ELR (cell line): ENCODE data around the gene CROCC.
A peak's percentile ranks its signal among the peaks of the same experiment; 100 is the strongest.

Experiments used
- DNase-seq: peaks from one replicate; pipeline ENCODE4 v3.0.0-alpha.2; 2015; ENCODE audit warnings: low read depth

Gene CROCC

DNA sequence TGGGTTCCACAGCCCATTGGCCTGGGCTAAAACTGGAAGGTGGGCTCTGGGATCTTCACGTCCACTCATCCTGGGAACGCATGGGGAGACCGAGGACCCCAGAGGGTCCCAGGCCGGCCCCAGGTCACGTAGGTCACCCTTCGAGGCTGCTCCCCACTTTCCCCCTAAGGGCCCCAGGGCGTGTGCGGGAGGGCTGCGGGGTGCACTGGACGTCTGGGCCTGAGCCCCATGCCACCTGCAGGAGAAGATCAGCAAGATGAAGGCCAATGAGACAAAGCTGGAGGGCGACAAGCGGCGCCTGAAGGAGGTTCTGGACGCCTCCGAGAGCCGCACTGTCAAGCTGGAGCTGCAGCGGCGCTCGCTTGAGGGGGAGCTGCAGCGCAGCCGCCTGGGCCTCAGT is 46.2 kb downstream of the CROCC start:
- DNase-seq = no peak

DNA sequence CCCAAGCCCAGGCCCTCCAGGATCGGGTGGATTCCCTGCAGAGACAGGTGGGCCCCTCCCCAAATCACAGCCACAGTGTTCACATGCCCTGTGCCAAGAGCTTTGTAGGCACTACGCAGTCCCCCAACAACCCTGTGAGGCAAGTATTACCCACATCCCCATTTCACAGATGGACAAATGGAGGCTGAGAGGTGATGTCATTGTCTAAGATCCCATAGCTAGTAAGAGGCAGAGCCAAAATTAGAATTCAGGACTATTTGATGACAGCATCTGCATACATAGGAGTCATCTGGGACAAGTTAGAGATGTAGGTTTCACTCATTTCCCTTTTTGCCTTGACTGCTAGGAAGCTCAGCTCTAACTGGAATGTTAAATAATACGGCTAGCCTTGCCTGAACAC is 46.6 kb downstream of the CROCC start:
- no peak for DNase-seq

DNA sequence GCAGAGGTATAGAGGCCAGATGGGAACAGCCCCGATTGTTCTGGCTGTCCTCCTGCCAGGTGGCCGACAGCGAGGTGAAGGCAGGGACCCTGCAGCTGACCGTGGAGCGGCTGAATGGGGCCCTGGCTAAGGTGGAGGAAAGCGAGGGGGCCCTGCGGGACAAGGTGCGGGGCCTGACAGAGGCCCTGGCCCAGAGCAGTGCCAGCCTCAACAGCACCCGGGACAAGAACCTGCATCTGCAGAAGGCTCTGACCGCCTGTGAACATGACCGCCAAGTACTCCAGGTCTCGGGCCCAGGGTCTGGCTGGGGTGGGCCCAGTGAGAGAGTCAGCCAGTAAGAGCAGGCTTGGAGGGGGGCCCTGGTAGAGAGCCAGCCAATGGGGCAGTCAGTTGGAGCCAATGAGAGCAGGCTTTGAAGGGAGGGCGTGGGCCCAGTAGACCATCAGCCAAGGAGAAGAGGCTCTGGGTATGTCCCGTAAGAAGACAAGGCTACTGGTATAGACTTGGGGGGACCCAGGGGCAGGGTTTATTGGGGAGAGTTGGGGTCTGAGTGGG is 47.4 kb downstream of the CROCC start:
- no peak for DNase-seq

DNA sequence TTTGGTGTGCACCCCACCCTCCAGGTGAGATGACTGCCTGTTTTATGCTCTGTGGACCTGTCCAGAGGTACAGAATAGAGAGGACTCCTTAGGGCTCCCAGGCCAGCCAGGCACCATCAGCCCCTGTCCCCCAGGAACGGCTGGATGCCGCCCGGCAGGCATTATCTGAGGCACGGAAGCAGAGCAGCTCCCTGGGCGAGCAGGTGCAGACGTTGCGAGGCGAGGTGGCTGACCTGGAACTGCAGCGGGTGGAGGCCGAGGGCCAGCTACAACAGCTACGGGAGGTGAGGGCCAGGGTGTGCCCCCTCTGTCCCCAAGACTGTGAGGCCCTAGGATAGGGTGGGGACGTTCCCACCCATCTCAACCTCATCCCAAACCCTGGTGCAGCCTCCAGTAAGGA is 47.9 kb downstream of the CROCC start:
- DNase-seq = no peak

DNA sequence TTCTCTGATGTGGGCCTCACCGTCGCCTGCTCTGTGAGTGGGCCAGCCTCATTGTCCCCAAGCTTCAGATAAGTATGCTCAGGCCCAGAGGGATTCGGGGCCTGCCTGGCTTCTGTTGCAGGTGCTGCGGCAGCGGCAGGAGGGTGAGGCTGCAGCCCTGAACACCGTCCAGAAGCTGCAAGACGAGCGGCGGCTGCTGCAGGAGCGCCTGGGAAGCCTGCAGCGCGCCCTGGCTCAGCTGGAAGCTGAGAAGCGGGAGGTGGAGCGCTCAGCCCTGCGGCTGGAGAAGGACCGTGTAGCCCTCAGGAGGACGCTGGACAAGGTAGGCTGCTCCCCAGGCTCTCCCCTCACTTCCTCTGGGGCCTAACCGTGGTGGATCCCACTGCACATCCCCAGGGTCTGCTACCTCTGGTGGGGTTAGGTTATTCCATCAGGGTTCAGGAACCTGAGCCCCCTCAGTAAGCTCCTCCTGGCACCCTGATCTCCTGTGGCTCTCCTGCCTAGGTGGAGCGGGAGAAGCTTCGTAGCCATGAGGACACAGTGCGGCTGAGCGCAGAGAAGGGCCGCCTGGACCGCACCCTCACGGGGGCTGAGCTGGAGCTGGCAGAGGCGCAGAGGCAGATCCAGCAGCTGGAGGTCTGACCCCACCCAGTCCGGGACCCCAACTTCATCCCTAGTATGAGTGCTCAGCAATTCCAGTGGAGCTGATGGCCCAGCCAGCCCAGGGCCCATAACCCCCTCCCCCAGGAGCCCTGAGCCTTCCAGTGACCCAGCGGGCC is 48.6 kb downstream of the CROCC start:
- no peak for DNase-seq

DNA sequence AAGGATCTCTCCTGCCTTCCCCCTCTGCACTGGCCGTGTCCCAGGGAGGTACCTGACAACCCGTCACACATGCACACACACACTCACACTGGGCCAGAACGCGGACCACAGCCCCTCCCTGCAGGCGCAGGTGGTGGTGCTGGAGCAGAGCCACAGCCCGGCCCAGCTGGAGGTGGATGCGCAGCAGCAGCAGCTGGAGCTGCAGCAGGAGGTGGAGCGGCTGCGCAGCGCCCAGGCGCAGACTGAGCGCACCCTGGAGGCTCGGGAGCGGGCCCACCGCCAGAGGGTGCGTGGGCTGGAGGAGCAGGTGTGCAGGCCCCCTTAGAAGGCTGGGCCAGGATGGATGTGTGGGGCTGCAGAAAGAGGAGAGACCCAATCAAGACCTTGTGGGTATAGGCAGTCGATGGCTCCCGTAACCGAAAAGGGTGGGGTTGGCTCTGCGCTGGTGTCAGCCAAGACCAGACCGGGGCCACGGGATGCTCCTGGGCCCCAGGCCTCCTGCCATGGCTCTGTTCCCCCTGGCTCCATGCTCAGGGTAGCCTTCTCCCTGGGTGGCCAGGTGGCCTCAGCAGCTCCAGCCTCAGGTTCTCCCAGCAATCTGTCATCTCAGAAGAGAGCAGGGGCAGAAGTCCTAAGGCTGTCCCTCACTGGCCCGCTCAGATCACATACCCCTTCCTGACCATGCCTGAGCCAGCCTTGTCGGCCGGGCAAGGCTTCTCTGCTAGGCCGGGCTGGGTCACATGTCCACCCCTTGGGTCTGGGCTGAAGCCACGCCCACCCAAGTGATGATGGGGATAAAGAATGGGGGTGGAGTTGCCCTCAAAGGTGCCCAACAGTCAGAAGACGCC is 49.8 kb downstream of the CROCC start:
- peak; percentile 83 for DNase-seq

DNA sequence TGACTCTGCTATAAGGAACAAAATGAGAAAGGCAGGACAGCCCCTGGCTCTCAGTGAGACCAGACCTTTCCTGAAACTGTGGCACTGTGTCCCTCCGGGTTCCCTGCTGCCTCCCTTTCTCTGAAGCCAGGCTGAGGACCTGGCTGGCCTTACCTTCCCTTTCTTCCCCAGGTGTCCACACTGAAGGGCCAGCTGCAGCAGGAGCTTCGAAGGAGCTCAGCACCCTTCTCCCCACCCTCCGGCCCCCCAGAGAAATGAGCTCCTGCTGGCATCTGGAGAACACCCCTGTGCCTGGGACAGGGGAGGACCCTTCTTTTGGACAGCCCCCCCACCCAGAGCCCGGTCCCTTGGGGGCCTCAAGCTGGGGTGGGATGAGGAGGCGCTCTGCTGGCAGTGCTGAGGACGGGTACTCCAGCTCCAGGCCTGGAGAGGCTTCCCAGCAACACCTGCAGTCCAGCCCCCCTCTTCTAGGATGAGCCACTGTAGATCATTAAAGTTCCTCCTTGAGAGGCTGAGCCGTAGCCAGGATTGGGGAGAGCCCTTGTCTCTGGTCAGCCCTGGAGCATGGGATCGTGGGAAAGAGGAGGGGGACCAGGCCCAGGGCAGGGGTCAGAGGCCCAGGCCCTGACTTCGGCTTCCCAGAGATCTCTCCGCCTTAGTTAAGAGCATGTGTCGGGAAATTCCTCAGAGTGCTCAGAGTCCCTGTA is 50.6 kb downstream of the CROCC start:
- no peak for DNase-seq

DNA sequence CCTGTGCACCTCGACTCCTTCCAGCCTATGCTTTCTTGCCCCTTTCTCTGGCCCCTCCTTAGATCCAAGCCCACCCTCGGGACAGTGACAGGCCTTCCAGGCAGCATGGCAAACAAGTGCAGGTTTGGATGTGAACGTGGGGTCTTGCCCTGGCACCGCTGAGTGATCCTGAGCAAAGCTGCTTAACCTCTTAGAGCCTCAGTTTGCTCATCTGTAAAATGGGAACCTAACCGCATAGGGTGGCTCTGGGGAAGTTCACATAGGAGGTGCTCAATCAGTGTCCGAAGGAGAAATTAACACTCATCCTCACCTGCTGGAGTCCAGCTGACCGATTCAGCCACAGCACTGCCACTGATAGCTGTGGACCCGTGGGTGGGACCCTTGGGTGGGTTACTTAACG is 51.5 kb downstream of the CROCC start:
- DNase-seq = no peak

DNA sequence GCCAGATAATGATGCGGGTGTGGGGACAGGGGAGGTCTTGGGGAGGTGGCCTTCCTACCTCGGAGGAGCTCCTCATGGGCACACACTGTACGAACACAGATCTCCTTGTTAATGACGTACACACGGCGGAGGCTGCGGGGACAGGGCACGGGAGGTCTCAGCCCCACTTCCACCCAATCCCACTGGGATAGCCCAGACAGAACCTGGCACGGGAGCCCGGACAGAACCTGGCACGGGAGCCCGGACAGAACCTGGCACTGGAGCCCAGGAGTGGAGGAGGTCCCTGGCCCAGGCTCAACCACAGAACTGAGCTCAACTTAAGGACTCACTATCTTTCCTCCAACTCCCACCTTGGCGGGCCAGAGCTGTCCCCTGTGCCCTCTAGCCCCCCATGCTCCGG is 53.5 kb downstream of the CROCC start:
- no peak for DNase-seq

DNA sequence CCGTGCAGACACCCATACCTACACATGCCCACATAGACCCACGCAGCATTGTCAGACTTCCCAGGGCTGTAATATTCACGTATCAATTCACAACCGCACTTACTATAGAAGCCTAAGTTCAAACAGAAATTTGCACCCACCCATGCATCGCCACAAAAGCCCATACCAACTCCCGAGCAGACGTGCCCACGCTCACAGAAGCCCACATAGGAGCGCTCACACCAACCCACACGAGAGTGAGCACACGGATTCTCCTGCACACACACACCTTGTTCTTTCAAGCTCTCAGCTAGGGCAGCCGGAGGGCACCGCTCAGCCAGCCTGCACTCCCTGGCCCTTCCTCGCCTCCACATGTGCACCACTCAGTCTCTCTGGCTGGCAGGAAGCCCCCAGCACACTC is 54.1 kb downstream of the CROCC start:
- DNase-seq = no peak

DNA sequence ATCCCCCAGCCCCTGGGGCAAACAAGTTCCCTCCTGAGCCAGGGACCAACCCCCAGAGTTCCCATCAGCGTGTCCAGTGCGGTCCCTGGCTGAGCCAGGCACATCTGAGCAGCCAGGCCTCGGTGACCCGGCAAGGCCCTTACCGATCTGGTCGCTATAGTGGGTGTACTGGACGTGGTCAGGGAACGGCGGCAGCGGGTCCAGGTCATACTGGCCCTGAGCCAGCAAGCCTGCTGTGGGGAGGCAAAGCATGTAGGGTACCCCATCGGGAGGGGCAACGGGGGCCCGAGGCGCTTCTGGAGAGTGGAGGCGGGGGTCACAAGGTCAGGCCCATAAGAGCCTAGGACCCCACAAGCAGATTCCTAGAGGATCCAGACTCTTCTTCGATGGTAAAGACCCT is 55.2 kb downstream of the CROCC start:
- DNase-seq = no peak

DNA sequence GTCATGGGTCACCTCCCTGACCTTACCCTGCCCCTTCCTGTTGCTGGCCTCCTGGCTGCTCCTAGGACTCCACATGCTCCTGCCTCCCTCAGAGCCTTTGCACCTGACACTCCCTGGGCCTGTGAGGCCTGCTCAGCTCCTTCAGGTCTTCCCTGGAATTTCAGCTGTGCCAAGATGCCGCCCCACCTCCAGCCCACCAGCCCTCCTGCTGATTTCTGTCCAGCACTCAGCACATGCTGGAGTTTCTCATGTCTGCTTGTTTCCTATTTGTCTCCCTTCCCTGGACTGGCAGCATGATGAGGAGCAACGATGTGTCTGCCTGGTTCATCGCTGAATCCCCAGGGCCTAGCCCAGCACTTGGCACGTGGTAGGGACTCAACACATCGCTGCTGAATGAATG is 55.6 kb downstream of the CROCC start:
- DNase-seq = no peak

DNA sequence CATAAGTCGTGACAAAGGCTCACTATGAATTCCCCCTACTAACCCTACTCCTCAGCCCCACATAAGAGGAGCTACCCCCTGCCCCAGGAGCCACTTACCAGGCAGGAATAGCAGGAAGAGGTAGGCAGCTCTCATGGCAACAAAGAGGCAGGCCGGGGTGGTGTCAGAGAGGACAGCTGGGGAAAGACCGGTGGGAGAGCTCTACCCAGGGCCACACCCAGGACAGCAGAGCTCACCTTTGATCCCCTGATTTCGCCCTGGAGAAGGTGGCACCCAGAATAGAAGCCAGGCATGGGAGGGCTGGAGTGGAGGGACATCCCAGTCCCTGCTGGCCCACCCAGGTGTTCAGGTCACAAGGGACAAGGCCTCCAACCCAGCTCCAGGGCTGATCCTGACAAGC is 56.4 kb downstream of the CROCC start:
- DNase-seq = no peak

DNA sequence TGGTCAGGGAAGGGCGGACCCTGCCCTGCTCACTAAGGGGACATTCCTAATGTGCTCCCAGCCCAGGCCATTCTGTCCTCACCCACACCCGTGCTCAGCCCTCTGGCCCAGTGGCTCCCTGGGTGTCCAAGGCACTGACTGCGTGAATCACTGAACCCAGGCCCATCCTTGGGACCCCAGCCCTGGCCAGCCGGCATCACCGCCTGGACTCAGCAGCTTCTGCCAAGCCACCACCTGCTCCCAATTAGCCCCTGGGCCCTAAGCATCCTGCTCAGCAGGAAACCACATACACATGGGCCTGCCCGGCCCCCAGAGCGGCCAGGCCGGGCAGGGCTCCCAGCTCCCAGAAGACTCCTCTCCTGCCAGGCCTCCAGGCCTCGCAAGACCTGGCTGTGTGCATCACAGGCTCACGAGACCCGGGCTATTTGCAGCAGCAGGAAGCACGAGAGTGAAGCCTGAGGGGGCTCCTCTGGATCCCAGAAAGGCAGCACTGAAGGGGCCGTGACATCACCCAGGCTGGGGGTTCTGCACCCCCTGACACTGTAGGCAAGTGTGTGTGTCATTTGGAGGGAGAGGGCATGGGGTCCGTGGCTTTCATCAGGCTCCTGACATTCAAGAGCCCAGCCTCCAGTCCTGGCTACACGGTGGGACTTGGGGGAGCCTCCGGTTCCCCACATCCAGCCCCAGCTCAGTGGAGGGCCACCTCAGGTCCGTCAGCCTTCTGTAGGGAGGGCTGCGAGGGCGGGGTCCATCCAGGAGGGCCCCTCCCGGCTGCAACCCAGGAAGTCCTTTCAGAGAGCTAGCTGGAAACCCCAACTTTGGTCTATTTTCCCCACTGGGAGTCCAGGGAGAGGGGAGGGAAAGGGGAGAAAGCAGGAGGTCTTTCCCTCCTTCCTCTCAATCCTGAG is 57.1 kb downstream of the CROCC start:
- DNase-seq = peak; percentile 66

DNA sequence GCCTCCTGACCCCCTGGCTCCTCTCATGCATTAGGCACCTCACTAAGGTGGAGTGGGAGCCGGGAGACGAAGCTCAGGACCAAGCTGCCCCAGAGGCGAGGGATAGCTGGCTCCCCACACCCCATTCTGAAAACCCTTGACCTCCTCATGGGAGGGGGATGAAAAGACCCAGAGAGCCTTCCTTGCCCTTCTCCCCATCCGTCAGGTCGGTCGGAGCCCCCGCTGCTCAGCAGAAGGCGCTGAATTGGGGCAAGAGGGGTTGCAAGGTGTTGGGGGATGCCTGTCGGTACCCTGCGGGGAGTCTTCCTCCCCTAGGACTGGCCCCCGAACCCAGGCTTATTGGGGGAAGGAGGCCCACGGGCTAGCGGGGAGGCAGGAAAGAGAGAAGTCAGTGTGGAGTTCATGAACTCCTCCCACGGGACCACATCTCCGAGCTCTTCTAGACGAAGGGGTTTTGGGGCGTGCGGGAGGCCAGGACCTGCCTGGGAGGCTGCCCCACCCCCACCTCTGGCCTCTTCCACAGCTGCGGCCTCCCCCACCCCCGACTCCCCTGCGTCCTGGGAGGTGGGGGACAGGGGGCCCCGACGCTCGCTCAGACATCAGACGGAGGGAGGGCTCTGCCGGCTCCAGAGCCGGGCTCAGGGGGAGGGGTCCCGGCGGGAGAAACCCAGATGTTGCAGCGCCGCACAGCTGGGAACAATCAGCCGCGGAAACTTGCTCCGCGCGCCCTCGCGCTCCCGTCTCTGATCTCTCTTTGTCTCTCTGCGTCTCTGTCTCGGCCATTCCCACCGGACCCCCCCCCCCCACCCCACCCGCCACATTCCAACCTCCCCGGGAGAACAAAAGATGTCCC is 58.0 kb downstream of the CROCC start:
- peak; percentile 16 for DNase-seq

DNA sequence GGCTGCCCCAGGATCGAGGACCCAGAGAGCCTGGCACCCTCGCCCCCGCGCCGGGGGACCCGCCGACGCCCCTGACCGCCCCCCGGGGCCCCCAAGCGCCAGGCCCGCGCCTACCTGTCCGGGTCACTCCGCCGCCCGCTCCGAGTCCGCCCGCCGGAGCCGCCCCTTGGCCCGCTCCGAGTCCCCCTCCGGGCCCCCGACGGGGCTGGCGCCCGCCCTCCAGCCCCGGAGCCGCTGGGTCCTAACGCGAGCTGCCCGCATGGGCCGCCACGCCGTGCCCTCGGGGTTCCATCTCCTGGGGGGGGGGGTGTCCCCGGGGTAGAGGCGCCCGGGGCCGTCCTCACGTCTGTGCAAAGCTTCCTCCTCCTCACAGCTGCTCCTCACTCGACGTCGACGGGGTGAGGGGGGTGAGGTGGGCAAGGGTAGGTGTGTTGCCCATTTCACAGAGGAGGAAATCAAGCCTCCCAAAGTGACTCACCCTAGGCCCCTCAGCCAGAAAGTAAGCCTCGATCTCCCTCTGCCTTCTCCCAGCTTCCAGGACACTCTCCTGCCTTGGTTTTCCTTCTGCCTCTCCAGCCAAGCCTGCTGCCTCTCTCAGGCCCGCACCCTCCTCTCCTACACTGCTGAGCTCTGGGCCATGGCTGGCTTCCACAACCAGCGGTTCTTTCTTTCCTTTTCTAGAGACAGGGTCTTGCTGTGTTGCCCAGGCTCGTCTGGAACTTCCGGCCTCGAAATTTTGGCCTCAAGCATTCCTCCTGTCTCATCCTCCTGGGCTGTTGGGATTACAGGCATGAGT is 58.9 kb downstream of the CROCC start, which contains the start of gene MFAP2:
Gene MFAP2, minus strand, starts transcription at position 148 of the 796 bp plus-strand sequence. CDS start 2,347 bp downstream, outside the sequence.
- DNase-seq = peak; percentile 58

DNA sequence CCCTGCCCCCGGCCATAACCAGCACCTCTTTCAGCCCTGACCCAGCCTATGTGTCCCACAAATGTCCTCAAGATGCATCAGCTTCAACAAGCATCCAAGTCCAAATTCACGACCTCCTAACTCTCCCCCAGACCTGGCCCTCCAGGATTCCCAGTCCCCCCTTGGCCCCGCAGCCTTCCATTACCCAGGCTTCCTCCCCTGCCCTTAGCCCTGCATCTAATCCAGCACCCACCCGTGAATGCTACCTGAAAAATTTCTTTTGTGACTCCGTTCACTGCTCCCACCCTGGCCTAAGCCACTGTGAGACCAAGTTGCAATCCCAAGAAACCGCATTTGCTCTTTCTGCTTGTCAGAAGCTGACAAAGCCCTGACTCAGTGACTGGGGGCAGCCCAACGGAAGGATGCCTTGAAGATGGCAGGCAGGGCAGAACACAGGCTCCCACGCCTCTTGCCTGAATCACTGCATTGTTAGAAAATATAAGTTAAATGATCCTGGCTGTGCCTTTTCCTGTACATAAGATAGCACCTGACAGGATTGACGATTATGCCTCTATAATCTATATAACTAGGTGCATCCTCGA is 59.6 kb downstream of the CROCC start:
- DNase-seq = peak; percentile 96

DNA sequence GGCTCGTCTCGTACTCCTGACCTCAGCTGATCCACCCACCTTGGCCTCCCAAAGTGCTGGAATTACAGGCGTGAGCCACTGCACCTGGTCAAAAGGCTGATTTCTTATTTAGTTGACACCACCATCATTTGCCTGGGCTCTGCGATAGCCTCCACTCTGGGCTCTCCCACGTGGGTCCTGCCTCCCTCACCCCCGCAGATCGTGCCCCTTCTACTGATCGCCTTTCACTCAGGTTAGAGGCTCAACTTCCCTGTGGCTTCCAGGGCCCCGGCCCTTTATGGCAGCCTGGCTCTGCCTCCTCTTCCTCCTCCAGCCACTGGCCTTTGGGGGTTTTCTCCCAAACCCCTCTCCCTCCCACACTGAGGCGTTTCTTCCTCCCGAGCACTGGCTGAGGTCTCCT is 61.2 kb downstream of the CROCC start:
- DNase-seq = no peak

DNA sequence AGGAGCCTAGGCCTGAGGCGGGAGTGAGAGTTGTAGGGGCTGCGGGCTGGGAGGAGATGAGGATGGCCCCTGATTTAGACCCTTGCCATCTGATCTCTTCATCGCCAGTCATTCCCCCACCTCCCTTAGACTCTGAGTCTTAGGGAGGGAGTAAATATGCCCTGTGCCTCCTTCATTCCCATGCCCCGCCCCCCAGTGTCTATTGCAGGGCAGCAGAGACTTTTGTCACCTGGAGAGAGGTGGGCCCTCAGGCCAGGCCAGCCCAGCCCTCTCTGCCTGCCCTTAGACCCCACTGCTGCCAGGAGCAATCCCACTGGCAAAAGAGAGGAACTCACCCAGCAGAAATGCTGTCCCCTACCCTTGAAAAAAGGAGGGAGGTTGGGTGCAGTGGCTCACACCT is 61.9 kb downstream of the CROCC start:
- DNase-seq = no peak
